GM12891 (cell line): ENCODE measurements around the gene STK38L.
A peak's percentile ranks its signal among the peaks of the same experiment; 100 is the strongest.

Source experiments
- PAX5 ChIP-seq: IDR thresholded peaks from 2 replicates; pipeline ENCODE4 v1.6.1; 2011; ENCODE audit warnings: low read length, moderate library complexity, mild to moderate bottlenecking; ENCODE audit not compliant: insufficient read depth, severe bottlenecking
- POLR2A ChIP-seq: IDR thresholded peaks from 2 replicates; pipeline ENCODE4 v1.6.1; 2011; ENCODE audit warnings: low read depth, low read length, control low read depth
- POLR2AphosphoS5 ChIP-seq: IDR thresholded peaks from 2 replicates; pipeline ENCODE4 v1.6.1; 2011; ENCODE audit warnings: low read depth, low read length, control low read depth
- POU2F2 ChIP-seq: IDR thresholded peaks from 2 replicates; pipeline ENCODE4 v1.6.1; 2011; ENCODE audit warnings: low read depth, mild to moderate bottlenecking, control low read depth, low read length, moderate library complexity
- SPI1 ChIP-seq: IDR thresholded peaks from 2 replicates; pipeline ENCODE4 v1.6.1; 2011; ENCODE audit warnings: low read depth, low read length, control low read depth
- TAF1 ChIP-seq: IDR thresholded peaks from 2 replicates; pipeline ENCODE4 v1.6.1; 2011; ENCODE audit warnings: low read depth, low read length, control low read depth

- TF ChIP-seq POLR2A (no peak), TAF1 (no peak), POLR2AphosphoS5 (no peak), PAX5 (no peak), SPI1 (peak; percentile 73), POU2F2 (no peak)
Observed at GRCh38 chr12:27334042-27334720, 90.1 kb downstream of the STK38L start.
